K562 treated with DMSO at 1 percent for 12 hours (cell line): ENCODE results near the gene GNAI1. TPM values are rescaled to one million over a fixed set of nuclear protein-coding genes. Genes with fewer than 3 reads are reported as not detected.

Experiments
- total RNA-seq: library from RNA; unstranded; fragments of 300-600 nt; gene quantifications from 2 replicates; pipeline ENCODE4 v1.2.3, GENCODE V29; 2022; ENCODE audit not compliant: insufficient read depth

Gene GNAI1
- not detected in 2 replicates for total RNA-seq

DNA sequence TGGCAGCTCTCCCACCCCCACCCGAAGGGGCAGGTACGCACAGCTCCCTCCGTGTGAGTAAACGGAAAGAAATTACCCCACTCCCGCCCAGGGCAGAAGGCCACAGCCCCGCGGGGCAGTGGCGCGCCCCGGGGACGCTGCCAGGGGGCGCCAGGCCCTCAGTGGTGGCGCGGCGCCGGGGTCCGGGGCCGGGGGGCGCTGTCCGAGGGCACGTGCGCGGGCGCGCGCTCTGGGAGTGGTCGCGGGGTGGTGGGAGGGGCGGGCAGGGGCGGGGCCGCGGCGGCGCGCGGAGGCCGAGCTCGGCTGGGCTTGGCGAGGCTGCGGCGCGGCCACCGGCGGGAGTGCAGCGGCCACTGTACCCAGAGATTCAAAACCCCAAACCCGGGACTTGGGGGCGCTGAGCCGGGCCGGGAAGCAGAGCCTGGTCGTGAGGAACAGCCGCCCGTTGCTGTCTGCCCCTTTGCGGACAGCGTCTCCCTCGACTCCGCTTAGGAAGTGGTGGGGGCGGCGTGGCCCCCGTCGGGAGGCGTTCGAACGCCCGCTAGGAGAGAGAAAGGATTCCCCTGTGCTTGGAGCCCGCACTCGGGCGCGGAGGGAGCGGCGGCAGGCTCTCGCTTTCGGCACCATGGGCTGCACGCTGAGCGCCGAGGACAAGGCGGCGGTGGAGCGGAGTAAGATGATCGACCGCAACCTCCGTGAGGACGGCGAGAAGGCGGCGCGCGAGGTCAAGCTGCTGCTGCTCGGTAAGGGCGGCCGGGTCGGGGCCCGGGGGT, at the start of gene GNAI1:
GNAI1 (plus strand) TSS at position 296 of the 773 bp plus-strand sequence; CDS start at position 626, 330 bp downstream.

